ENCODE measurements around the gene MTRF1L.
A peak's percentile ranks its signal among the peaks of the same experiment; 100 is the strongest.

MTRF1L gene

DNA sequence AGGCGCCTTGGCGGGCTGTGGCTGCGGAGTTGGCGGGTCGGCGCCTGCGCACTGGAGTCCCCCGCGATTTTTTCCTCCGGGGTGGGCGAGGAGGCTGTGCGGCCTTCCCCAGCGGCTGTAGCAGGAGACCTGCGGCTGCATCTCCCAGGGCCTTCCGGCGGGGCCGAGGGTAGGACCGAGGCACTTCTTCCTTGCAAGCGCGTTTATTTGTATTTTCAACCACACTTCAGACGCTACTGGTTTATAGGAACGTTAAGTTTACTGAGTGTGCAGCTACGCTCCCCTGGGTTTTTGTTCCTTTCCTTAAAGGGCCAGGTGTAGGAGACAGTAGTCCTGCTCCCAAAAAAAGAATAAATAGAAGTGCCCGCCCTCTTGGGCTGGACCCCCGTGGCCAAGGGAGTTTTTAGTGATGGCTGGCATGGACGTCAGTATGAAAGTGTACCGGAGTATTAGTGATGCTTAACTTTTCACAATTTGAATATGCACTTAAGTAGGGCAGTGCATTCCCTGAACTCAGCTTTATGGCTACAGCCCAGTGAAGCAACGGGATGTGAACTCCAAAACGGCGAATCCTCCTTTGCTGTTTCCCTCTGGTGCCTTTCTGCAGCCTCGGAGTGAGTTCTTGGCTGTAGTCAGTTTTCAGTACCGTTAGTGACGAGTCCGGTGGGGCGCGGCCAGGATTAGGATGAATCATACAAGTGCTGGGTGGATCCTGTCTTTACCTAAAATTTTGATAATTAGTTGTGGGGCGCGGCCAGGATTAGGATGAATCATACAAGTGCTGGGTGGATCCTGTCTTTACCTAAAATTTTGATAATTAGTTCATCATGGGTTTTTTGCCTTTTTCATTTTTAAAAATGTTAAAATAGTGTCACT lies 18.6 kb downstream of the MTRF1L start:
- no peak for TF ChIP-seq CTCF (IDR thresholded peaks at IDR 0.05; ENCODE audit: low read depth, low read length)

GRCh38 chr6:152982904-152983636 lies 19.4 kb downstream of the MTRF1L start, which contains the start of gene FBXO5:
Gene FBXO5, minus strand, starts transcription at chr6:152983041. Its CDS starts 82 bp downstream, at chr6:152982959.
- no peaks in the 10 kb centered on the region; the same call in none of the 2 replicates for H3K4me1 ChIP-seq
- no peaks in the 10 kb centered on the region for H3K27me3 ChIP-seq
- H3K9me3 ChIP-seq = no peaks in the 10 kb centered on the region
- DNase-seq = peak; percentile 99
- no peak for TF ChIP-seq CTCF (IDR thresholded peaks at IDR 0.05; ENCODE audit: low read depth, low read length)
- peaks cover 47% of the 10 kb centered on the region for H3K36me3 ChIP-seq
- peak within 1 kb of the TSS; percentile 79 for H3K4me3 ChIP-seq (ENCODE audit: low read depth, low read length)

More for the DNA sequence above, 18.6 kb downstream of the MTRF1L start:
- Histone ChIP-seq H3K36me3 (peaks cover 41% of the 10 kb centered on the region), H3K27me3 (no peaks in the 10 kb centered on the region), H3K4me3 (ENCODE audit: low read depth, low read length) (peak overlapping the region; percentile 79), H3K4me1 (no peaks in the 10 kb centered on the region; the same call in 1 of the 2 replicates), H3K9me3 (no peaks in the 10 kb centered on the region)
- peak; percentile 64 for DNase-seq

- peak; percentile 63 for DNase-seq
- peaks cover 55% of the 10 kb centered on the region for H3K36me3 ChIP-seq
- no peak for TF ChIP-seq CTCF (IDR thresholded peaks at IDR 0.05; ENCODE audit: low read depth, low read length)
- no peaks in the 10 kb centered on the region; the same call in none of the 2 replicates for H3K4me1 ChIP-seq
- no peaks in the 10 kb centered on the region for H3K27me3 ChIP-seq
- H3K9me3 ChIP-seq = no peaks in the 10 kb centered on the region
- H3K4me3 ChIP-seq (ENCODE audit: low read depth, low read length) = peak overlapping the region; percentile 79
These were observed 20.3 kb downstream of the MTRF1L start for GRCh38 chr6:152981989-152982903.

DNA sequence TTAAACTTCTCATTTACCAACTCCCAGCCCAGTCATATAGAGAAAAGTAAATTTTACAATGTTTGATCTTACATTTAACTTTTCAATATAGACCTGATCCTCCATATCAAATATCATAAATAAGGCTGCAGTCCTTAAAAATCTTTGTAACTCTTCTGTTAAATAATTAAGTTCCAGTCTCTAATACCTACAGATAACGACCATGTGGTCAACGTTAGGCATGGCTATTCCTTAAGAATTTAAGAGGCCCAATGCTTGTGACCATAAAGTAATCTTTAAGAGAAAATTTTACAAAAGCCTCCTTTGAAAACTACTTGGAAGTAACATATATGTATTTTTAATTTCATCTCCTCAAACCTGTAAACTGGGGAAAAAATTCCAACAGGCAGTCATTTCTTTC lies 21.3 kb downstream of the MTRF1L start:
- DNase-seq = no peak
- TF ChIP-seq CTCF (IDR thresholded peaks at IDR 0.05; ENCODE audit: low read depth, low read length) = no peak
- no peaks in the 10 kb centered on the region for H3K9me3 ChIP-seq
- H3K27me3 ChIP-seq = no peaks in the 10 kb centered on the region
- no peaks in the 10 kb centered on the region; the same call in none of the 2 replicates for H3K4me1 ChIP-seq
- peak overlapping the region; percentile 79 for H3K4me3 ChIP-seq (ENCODE audit: low read depth, low read length)
- H3K36me3 ChIP-seq = peaks cover 55% of the 10 kb centered on the region

- Histone ChIP-seq H3K27me3 (no peaks in the 10 kb centered on the region), H3K36me3 (peaks cover 57% of the 10 kb centered on the region), H3K4me3 (ENCODE audit: low read depth, low read length) (peak overlapping the region; percentile 79), H3K9me3 (no peaks in the 10 kb centered on the region), H3K4me1 (no peaks in the 10 kb centered on the region; the same call in none of the 2 replicates)
- DNase-seq = no peak
- TF ChIP-seq CTCF (IDR thresholded peaks at IDR 0.05; ENCODE audit: low read depth, low read length) = no peak
These were observed 21.9 kb downstream of the MTRF1L start for GRCh38 chr6:152980656-152981055.
